Measurements from ENCODE around the gene SLIT1.

SLIT1 gene

DNA sequence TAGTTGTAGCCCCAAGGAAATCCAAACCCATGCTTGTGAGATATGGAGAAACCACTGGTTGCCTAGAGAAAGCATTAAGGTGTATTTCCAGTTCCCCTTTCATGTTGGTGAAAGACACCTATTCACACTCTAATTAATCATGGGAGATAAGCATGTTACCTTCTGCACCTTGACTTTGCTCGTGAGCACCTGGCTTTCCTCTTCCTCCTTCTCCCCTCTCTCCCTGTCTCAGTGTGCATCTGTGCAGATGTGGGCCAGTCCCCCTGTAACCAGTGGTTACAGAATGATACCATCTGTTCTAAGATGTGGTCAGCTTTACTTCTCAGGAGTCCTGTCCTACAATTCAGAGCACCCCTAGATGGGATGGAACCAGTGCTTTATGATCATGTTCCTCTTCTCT lies 193.0 kb downstream of the SLIT1 start:
- no peak for DNase-seq

DNA sequence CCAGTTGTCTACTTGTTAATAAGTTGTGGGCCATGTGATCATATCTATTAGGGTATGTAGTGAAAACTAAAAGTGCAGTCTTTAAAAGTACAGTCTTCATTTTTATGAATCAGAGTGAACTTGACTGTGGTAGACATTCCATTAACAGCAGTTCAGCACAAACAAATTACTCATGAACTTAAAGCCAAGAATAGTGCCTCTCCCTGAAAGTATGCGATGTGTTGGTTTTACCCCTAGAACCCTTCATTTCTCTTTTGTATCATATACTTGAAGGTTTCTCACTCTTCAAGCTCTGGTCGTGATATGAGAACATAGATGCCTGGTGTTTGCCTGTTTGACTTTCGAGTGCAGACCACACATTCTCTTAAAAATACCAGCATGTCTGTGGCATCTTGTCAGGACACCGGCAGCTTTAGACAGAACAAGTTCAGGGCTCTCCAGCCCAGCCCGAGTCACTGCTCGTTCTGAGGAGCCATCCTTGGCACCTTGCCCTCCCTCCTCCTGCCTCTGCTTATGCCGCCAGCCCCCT lies 194.4 kb downstream of the SLIT1 start:
- DNase-seq = no peak

GRCh38 chr10:96988426-96988825 lies 197.3 kb downstream of the SLIT1 start:
- no peak for DNase-seq

DNA sequence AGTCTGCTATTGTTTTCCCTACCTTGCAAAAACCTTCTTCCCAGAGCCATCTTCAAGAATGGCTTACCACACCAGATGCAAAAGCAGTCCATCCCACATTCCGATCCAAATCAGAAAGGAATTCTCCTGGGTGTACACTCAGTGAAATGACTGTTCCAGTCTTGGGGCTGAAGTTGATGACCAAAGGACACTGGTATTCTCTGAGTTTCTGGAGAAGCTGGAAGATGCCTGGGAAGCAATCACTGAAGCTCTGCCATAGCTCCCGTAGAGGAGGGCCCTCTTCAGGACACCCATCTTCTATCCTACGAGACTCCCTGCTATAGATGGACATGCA lies 197.9 kb downstream of the SLIT1 start:
- no peak for DNase-seq

GRCh38 chr10:96987141-96987841 lies 198.5 kb downstream of the SLIT1 start:
- no peak for DNase-seq

DNA sequence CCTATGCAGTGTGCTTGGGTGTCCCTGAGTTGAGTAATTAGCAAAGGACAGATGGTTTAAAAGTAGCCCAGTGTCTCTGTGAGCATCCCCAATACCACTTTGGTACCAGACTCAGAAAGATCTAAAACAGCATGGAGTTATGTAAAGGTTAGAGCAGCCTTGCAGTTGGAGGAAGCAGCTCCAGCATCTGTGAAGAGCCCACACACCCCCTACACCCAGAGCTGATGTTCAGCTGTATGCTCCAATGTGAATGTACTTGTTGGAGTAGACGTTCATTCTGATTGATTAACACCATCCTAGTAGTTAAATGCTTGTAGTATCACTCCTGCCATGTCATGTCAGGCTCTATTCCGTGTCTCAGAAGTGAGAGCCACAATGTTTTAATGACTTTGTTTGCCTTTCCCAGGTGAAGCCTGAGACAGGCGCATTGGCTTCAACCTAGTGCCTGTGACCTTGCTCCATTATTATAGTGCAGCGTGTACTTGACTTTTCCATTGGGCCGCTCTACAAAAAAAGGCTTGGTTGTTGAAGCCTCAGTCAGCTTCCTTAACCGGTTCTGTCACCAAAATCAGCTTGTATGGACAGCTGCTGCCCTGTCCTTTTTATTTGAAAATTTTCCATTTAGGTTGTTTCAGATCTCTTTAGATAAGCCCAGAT lies 199.4 kb downstream of the SLIT1 start:
- no peak for DNase-seq

- no peak for DNase-seq
These were observed 201.1 kb downstream of the SLIT1 start for GRCh38 chr10:96984541-96985131.

GRCh38 chr10:96982149-96982930 lies 203.4 kb downstream of the SLIT1 start:
- DNase-seq = no peak

DNA sequence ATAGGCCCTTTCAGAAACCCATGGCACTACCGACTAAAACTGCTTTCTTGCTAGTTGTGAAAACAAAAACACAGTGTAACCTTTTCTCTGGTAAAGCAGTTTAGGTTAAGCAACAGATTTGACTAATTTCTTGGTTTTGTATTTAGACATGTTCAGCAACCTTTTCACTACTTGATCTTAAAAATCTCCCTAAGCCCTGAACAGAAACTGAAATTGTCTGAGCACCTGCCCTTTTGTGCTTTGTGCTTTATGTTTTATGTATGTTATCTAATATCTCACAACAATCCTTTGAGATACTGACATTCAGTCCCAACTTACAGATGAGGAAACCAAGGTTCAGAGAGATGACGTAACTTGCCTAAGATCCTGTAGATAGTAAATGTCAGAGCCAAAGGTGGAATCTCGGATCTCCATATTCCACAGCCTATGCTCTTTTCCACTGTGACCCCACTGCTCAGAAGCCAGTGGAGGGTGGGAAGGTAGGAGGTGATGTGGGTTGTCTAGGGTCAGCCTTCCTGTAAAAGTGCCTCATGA lies 207.1 kb downstream of the SLIT1 start:
- no peak for DNase-seq

DNA sequence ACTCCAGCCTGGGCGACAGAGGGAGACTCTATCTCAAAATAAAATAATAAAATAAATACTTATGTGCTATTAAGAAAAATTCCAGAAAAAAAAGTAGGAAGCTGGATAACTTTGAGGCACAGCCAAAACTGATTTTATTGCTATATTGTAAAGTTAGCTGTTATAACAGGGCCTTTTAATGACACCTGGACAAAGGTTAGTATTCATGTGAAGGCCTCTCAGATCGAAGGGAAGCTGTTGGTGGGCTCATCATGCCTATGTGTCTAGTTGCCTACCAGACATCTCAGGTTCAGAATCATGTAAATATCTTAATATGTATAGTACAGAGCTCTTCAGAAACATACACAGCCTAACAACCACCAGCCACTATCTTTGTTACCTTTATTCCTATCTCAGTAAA lies 210.6 kb downstream of the SLIT1 start:
- DNase-seq = no peak

DNA sequence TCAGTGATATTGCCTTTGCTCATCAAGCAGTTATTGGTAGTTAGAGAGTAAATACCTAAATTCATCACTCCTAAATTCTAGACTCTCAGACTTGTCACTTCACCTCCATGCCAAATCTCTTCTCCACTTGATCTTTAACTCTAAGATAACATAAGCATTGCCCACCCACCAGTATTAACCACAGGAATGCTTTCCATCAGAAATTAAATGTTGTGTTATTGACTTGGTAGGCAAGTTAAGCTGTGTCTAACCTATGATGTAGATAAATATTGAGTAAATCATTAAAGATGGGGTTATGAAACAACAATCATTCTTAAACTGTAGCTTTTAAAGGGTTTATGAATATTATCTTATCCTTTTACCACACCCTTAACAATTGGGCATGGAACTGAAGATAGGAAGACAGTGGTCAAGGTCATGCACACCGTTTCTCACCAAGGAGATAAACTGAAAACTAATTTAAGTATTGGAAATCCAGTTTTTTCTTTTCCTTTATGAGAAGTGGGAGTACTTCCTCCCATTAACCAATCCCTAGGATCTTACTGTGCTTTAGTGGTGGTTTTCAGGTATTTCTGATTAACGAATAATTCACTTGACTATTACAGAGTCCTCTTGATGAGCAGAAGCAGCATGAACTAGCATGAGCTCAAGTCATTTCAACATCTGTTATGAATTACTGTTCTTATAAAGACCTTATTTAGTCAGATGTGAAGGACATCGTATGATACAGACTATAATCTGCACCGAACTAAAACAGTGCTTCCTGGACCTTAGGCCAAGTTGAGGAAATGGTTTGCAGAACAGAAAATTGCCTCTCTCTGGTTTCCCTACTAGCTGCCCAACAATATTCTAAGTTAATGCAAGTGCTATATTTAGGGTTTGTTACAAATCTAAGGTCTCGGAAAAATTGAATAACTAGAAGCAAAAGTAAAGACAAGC lies 211.7 kb downstream of the SLIT1 start:
- no peak for DNase-seq

- no peak for DNase-seq
These were observed 213.5 kb downstream of the SLIT1 start for GRCh38 chr10:96972264-96972663.

GRCh38 chr10:96971324-96971723 lies 214.4 kb downstream of the SLIT1 start:
- peak; percentile 43 for DNase-seq

DNA sequence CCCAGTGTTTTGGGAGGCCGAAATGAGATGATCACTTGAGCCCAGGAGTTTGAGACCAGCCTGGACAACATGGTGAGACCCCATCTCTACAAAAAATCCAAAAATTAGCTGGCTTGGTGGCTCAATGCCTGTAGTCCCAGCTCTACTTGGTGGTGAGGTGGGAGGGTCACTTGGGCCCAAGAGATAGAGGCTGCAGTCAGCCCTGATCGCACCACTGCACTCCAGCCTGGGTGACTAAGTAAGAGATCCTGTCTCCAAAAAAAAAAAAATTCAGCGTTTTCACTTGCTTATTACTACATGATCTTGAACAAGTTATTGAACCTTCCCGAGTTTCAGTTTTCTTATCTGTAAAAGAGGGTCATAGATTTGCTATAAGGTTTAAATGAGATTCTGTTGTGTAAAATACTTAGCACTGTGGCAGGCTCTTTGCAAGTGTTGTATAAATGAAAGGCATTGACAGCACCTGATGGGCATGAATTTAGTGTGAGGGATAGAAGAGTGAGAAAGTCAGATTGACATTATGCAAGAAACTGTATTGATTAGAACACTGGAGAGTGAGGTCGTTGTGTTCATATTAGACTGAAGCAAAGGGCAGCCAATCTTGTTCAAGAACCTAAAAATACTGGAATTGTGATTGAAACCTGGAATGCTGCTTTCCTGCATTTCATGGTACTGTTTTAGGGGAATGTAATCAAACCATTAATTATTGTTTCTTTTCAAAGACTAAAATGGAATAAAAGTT lies 216.9 kb downstream of the SLIT1 start:
- DNase-seq = no peak

DNA sequence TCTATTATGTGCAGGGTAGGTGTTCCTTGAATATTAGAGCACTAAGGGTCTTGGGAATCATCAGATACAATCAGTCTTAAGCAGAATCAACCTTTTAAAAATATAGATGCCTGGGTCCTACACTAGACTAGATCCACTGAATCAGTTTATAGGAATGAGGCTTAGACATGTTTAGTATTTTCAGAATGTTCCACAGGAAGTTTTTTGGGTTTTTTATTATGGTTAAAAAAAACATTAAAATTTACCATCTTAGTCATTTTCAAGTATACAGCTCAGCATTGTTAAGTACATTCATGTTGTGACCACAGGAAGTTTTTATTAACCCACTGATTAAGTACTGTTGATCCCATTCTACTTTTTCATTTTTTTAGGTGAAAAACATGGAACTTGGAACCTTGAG lies 217.9 kb downstream of the SLIT1 start:
- DNase-seq = no peak

DNA sequence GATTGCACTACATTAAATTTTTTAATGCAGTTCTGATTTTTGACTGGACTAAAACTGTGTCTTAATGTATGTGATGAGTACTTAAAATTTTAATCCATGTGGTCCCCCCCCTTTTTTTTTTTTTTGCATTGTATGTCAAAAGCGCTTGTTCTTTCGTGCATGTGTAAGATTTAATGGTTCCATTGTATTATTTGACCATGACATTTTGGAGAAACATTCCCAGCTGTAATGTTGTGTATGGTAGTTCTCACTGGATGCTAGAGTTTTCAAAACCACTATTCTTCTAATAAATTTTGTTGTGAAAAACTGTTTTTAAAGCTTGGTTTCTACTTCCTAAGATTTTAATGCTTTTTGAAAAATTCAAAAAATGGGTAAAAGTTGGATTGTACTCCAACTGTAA lies 221.6 kb downstream of the SLIT1 start:
- no peak for DNase-seq

- no peak for DNase-seq
These were observed 224.9 kb downstream of the SLIT1 start for GRCh38 chr10:96960872-96961271.

DNA sequence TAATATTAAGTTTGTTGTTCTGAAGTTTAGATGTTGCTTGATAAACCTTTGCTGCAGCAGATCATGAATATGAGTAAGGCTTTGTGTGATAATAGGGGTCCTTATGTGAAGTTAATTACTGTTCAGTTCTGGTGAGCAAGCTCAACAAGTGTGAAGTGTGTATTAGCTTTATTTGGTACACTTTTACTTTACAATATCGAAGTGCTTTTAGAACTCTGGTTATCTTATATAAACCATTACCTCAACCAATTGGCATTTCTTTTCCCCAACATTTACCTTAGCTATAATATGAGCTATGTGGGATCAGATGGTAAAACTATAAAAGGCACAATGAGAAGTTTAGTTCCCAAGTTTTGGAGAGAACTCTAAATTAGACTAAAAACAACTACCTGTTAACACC lies 226.0 kb downstream of the SLIT1 start:
- DNase-seq = no peak

- no peak for DNase-seq
These were observed 227.7 kb downstream of the SLIT1 start for GRCh38 chr10:96958071-96958470.

DNA sequence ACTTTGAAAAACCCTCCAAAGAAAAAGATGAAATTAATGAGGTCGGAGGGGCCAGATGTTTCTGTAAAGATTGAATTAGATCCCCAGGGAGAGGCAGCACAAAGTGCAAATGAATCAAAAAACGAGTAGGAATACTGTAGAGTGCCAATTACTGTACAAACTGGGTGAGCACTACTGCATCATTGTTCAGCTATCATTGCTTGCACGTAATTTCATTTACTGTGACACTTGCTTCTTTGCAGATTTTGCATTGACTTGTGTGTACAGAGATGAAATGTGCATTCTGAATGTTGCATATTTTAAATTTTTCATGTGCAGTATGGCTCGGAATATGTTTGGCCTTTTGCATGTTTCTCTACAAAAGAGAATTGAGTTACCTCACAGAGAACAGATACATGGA lies 230.0 kb downstream of the SLIT1 start:
- DNase-seq = no peak

- no peak for DNase-seq
These were observed 233.8 kb downstream of the SLIT1 start for GRCh38 chr10:96951954-96952353.

All from DMS53 (cell line).